HG03520 (cell line): Measurements from ENCODE around the gene CCDC15.
"Not testable (repeated sequence)": the region's sequence is repeated elsewhere in the genome, so short reads cannot be mapped to it uniquely, and the experiment has no call there.

Source experiments
- ATAC-seq: cut with Tn5 transposase; IDR thresholded peaks from one replicate; pipeline ENCODE4 v1.9.1; 2021; ENCODE audit warnings: mild to moderate bottlenecking, moderate library complexity; ENCODE audit not compliant: unreplicated experiment

CCDC15 gene

GRCh38 chr11:124987096-124987495 is 33.1 kb downstream of the CCDC15 start:
- no peak for ATAC-seq

DNA sequence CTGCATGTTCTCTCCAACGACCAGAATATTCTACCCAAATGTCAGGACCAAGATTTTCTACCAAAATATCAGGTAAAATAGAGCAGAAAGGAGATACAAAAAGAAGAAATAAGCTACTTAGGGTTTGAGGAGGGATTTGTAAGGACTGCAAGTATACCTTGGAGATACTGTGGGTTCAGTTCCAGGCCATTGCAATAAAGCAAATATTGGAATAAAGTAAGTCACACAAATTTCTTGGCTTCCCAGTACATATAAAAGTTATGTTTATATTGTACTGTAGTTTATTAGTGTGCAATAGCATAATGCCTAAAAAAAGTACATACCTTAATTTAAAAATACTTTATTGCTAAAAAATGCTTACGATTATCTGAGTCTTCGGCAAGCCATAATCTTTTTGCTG is 34.1 kb downstream of the CCDC15 start:
- no peak for ATAC-seq

DNA sequence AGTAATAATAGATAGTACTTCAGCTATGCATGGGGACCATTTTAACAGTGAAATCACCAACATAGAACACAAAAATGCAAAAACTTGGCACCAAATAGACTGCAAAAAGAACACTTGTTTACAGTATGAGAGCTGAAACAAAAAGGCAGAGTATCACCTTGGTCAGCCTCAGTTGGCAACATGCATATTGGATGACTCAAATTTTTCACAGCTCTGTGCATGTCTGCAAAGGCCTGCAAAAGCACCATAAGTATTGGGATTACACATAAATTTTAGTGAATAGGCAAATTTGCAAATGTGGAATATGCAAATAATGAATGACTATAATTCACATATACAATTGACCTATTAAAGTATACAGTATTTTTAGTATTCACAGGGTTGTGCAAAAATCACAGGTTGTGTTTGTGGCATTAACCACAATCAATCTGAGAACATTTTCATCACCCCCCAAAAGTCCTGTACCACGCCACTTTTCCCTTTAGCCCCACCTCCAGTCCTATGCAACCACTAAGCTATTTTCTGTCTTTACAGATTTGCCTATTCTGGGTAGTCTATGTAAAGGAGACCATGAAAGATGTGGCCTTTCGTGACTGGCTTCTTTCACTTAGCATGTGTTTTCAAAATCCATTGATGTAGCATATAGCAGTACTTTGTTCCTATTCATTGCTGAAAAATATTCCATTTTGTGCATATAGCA is 47.2 kb downstream of the CCDC15 start:
- no peak for ATAC-seq

DNA sequence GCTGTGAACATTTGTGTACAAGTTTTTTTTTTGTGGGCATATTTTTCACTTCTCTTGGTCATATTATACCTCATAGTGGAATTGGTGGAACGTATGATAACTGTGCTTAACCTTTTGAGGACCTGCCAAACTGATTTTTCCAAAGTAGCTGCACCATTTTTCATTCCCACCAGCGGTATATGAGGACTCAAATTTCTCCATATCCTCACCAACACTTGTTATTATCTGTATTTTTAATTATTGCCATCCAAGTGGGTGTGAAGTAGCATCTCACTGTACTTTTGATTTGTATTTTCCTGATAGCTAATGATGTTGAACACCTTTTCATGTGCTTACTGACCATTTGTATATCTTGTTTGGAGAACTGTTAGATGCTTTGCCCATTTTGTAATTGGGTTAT is 47.8 kb downstream of the CCDC15 start:
- no peak for ATAC-seq

DNA sequence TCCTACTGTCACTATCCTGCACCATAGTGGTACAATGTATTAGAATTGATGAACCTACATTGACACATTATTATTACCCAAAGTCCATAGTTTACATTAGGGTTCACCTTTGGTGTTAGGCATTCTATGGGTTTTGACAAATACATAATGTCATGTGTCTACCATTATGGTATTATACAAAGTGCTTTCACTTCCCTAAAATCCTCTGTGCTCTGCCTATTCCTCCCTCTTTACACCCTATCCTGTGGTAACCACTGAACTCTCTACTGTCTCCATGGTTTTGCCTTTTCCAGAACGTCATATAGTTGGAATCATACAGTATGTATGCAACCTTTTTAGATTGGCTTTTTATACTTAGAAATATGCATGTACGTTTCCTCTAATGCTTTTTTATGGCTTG is 51.5 kb downstream of the CCDC15 start:
- no peak for ATAC-seq

GRCh38 chr11:125016413-125016812 is 62.4 kb downstream of the CCDC15 start:
- ATAC-seq, result no peak

GRCh38 chr11:125020342-125020741 is 66.3 kb downstream of the CCDC15 start:
- ATAC-seq, result no peak

DNA sequence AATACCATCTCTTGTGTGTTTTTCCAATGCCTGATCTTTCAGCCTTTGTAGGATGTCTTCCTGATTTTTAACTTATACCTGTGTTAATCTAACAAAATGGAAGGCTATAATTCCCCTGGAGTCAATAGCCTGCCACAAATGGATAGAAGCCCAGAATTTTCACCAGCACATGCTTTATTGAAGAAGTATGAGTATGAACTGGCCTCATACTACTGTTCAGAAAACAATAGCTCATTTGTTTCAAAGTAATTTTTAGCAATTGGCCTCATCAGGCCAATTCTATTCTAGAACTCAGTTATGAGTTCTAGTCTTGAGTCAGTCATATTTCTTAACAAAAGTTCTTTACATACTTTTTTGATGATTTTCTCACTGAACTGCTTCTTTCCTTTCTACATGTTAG is 68.5 kb downstream of the CCDC15 start:
- no peak for ATAC-seq

GRCh38 chr11:125025968-125026367 is 72.0 kb downstream of the CCDC15 start:
- ATAC-seq, result no peak

DNA sequence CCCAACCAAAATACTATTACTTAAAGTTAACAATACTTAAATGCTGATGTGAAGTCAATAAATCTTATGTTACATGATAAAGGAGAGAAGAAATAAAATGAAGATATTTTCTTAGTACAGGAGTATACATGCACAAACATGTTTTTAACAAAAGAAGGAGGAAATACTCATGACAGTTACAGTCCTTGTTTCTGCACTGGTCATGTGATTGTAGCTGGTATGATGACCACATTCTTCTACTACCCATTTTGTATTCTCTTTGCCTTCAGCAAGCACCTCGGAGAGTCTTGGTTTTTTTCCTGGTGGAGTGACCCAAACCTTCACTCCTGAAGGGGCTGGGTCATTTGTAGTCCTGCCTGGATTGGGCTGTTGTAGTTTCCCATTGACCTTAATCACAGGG is 75.4 kb downstream of the CCDC15 start:
- ATAC-seq, result not testable (repeated sequence)

DNA sequence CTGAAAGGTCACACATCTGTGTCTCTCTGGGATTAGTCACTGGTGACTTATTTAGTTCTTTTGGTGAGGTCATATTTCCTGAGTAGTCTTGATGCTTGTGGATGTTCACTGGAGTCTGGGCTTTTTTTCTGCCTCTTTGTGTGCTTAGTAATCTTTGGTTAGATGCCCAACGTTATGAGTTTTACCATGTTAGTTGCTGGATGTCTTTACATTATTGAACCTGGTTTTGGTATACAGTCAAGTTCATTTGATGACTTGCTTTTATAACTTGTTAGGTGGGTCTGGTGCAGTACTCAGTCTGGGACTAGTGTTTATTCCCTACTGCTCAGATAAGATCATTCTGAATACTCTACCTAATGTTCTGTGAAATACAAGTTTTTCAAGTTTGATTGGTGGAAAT is 82.9 kb downstream of the CCDC15 start:
- ATAC-seq, result no peak

- no peak for ATAC-seq
These were observed 95.3 kb downstream of the CCDC15 start for GRCh38 chr11:125049164-125049792.

GRCh38 chr11:125052047-125052446 is 98.0 kb downstream of the CCDC15 start:
- ATAC-seq, result no peak

- ATAC-seq, result no peak
These were observed 99.2 kb downstream of the CCDC15 start for GRCh38 chr11:125053167-125053566.

- ATAC-seq, result no peak
These were observed 101.2 kb downstream of the CCDC15 start for GRCh38 chr11:125055107-125055715.

GRCh38 chr11:125056111-125056510 is 102.1 kb downstream of the CCDC15 start:
- not testable (repeated sequence) for ATAC-seq

GRCh38 chr11:125056931-125057692 is 103.1 kb downstream of the CCDC15 start:
- ATAC-seq, result no peak

- ATAC-seq, result no peak
These were observed 103.7 kb downstream of the CCDC15 start for GRCh38 chr11:125057693-125058016.

- no peak for ATAC-seq
These were observed 107.3 kb downstream of the CCDC15 start for GRCh38 chr11:125061281-125061680.

DNA sequence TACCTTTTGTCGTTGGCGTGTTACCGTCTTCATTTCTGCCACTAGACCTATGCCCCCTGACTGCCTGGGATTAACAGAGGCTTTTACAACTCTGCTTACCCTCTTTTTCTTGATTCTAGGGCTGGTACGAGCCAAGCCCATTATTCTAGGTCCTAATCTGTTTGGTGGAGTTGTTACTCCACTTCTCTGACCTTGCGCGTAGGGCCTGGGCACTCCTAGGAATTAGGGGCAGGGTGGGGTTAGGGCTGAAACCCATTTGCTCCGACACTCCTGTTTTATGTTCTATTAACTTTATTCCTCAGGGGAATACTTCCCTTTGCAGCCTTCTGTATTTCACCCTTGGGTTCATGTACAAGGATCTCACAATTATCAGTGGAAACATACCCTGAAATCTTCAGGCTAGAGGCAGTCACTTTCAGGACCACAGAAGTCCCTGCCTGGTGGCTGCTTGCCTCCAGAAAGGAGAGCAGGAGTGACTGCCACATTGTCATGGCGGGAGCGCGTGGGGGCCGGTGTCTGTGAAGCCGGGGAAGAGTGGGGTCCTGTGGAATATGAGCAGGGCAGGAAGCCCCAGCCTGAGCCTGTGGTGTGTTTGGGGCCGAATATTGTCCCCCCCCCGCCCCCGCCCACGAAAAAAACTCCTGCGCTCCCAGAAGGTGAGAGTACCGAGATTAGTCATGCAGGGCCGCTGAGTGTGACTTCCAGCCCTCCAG is 108.4 kb downstream of the CCDC15 start:
- ATAC-seq, result no peak

GRCh38 chr11:125062931-125063428 is 109.0 kb downstream of the CCDC15 start, which contains the start of gene SLC37A2:
Gene SLC37A2, plus strand, starts transcription at chr11:125063305. Its CDS starts 63 bp downstream, at chr11:125063368.
- ATAC-seq, result peak; percentile 94
